Activated naive CD8-positive, alpha-beta T cell treated with anti-CD3 and anti-CD28 coated beads for 36 hours (primary cell): Measurements from ENCODE around the gene ANTXR1. TPM values are rescaled to one million over a fixed set of nuclear protein-coding genes. Genes with fewer than 3 reads are reported as not detected.

Experiments used
- DNase-seq: peaks from one replicate; pipeline ENCODE4 v3.0.0; 2021
- H3K27ac Mint-ChIP-seq: one replicate; pipeline ENCODE4 v1.8.0; 2022; ENCODE audit warnings: mild to moderate bottlenecking, moderate library complexity, mixed read lengths
- H3K27me3 Mint-ChIP-seq: one replicate; pipeline ENCODE4 v1.8.0; 2022; ENCODE audit warnings: mild to moderate bottlenecking, mixed read lengths
- H3K36me3 Mint-ChIP-seq: one replicate; pipeline ENCODE4 v1.8.0; 2021; ENCODE audit warnings: mild to moderate bottlenecking, mixed read lengths
- H3K4me1 Mint-ChIP-seq: one replicate; pipeline ENCODE4 v1.8.0; 2021; ENCODE audit warnings: mixed read lengths
- H3K4me3 Mint-ChIP-seq: one replicate; pipeline ENCODE4 v1.8.0; 2022; ENCODE audit warnings: mild to moderate bottlenecking, moderate library complexity, mixed read lengths
- H3K9me3 Mint-ChIP-seq: one replicate; pipeline ENCODE4 v1.8.0; 2022; ENCODE audit warnings: mixed read lengths
- total RNA-seq, 2 experiments: library from RNA; stranded (reverse); gene quantifications; one replicate each; pipeline ENCODE4 v1.2.3, GENCODE V29; 2021

Gene ANTXR1
- total RNA-seq, 2 experiments from 2014 or later = 0.91 to 1.1 TPM

DNA sequence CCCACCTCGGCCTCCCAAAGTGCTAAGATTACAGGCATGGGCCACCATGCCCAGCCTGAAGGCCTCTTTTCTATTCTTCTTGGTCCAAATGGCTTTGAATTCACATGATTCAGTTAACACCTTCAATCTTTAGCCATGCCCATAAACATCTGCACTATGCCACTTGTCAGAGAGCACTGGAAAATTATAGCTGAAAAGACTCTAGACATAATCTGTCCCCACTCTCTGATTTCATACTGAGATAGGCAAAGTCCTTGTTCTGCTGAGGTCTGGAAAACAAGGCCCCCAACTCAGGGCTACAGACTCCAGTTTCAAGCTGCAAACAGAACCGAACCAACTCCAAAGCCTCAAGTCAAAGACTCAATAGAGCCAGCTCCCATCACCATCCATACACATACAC is 170.7 kb downstream of the ANTXR1 start:
- H3K27me3 Mint-ChIP-seq = no peaks in the 10 kb centered on the region

DNA sequence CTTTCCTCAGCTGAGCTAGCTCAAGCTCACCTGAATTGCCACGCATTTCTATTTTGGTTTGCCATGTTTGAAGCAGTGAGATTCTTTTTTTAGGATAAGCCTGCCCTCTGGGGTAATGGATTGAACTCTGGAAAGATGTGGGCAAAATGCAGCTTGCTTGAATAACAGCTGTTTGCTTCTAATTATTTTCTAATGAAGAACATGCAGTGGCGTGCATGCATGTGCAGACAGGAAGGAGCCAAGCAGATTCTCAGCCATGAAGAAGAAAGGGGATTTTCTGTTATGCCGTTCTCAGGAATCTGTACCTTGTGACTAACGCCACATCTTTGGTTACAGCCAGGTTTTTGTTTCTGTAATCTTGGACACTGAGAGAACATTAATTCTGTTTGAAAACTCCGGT is 171.2 kb downstream of the ANTXR1 start:
- Mint-ChIP-seq H3K27me3 (no peaks in the 10 kb centered on the region), H3K27ac (no peak overlapping the region), H3K9me3 (no peaks in the 10 kb centered on the region)

More for the DNA sequence above, 170.7 kb downstream of the ANTXR1 start:
- Mint-ChIP-seq H3K36me3 (no peaks in the 10 kb centered on the region), H3K4me1 (no peaks in the 10 kb centered on the region), H3K9me3 (no peaks in the 10 kb centered on the region), H3K27ac (no peak overlapping the region), H3K4me3 (no peak overlapping the region)
- DNase-seq = no peak

DNA sequence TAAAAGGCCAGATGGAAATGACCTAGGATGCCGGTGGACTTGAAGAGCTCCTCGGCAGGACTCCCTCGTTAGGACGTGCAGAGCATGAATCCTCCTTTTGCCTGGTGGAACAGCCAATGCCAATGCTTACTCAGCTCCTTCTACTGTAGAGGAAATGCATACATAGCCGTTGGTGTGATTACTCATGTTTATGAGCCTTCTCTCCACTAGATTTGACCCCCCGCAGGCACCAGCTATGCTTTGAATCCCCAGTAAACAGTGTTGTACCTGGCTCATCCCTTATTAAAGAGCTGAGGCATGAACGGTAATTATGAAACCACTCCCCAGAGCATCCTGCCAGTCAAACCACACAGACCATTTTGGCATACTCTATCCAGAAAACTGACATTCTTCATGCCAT is 172.8 kb downstream of the ANTXR1 start:
- Mint-ChIP-seq H3K27ac (no peak overlapping the region), H3K9me3 (no peaks in the 10 kb centered on the region), H3K4me1 (no peaks in the 10 kb centered on the region), H3K4me3 (no peak overlapping the region), H3K27me3 (no peaks in the 10 kb centered on the region), H3K36me3 (no peaks in the 10 kb centered on the region)
- DNase-seq = no peak

More for the DNA sequence above, 171.2 kb downstream of the ANTXR1 start:
- Mint-ChIP-seq H3K4me3 (no peak overlapping the region), H3K4me1 (no peaks in the 10 kb centered on the region), H3K36me3 (no peaks in the 10 kb centered on the region)
- no peak for DNase-seq

DNA sequence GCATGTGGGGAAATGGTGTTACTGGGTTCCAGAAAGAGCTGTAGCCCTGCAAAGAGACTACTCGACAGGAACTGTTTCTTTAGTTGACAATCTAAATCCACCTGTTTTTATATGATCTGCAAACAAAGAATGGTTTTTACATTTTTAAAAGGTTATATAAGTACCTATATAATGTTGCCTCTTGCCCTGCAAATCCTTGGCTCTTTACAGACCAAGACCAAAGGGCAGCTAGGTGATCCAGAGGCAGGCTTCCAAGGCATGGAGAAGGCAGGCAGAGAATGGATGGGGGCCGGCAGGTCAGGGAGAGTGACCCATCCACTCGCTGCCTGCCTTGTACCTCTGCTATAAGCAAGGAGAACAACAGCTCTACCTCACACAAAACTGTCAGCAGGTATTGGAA is 173.6 kb downstream of the ANTXR1 start:
- H3K4me1 Mint-ChIP-seq = no peaks in the 10 kb centered on the region
- H3K27ac Mint-ChIP-seq = no peak overlapping the region
- H3K36me3 Mint-ChIP-seq = no peaks in the 10 kb centered on the region
- no peaks in the 10 kb centered on the region for H3K9me3 Mint-ChIP-seq
- H3K27me3 Mint-ChIP-seq = no peaks in the 10 kb centered on the region
- no peak overlapping the region for H3K4me3 Mint-ChIP-seq
- no peak for DNase-seq

DNA sequence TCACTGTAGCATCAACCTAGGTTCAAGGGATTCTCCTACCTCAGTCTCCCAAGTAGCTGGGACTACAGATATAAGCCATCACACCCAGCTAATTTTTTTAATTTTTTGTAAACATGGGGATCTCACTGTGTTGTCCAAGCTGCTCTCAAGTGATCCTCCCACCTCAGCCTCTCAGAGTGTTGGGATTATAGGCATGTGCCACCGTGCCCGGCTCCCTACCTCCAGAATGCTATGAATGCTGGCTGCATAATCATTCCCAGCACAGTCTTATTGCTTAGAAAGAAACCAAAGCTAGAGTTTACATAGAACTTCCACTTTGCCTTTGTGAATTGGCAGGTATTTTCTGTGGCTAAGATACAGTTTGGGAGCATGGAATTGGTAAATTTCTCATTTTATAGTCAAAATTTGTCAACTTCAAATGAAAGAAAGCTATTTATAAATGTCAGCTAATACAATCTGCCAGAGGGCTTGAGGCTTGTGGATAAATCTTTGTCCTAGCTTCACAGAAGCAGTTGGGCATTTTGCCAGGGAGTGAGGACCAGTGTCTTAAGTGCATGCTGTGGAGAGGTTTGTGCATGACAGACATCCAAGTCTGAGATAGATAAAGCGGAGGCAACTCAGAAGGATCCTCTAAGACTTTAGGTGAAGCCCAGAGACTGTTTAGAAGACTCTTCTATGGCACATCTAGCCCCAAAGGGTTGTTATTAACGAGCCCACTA is 175.4 kb downstream of the ANTXR1 start:
- no peak overlapping the region for H3K4me3 Mint-ChIP-seq
- DNase-seq = no peak
- H3K36me3 Mint-ChIP-seq = no peaks in the 10 kb centered on the region
- no peaks in the 10 kb centered on the region for H3K27me3 Mint-ChIP-seq
- H3K9me3 Mint-ChIP-seq = no peaks in the 10 kb centered on the region
- no peak overlapping the region for H3K27ac Mint-ChIP-seq
- no peaks in the 10 kb centered on the region for H3K4me1 Mint-ChIP-seq

DNA sequence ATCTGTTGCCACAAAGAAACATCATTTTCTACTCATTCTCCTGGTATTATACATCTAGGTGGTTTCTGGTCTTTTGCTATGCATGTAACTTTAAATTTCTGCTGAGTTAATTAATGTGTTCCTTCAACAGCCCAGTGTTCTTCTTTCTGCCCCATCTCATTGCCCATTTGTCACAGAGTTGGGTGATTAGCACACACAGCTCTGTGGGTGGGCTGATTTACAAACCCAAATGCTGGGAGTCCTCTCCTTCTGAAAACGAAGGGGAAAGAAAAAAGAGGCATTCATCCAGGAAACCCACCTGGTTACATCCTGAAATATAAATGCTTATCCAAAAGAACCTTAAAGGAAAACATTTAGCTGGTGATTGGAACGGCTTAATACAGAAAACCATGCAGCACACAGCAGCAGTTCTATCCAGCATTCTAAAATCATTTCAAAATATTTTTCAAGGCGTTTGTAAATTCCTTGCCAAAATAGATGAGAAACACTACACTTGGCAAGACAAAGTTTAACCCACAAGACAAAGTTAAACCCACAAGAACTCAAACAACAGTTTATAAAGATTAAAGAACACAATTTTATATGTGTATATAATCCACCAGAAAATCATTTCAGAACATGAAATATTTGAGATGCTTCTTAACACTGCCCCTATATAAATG is 177.9 kb downstream of the ANTXR1 start:
- Mint-ChIP-seq H3K4me3 (no peak overlapping the region), H3K4me1 (no peaks in the 10 kb centered on the region), H3K27me3 (no peaks in the 10 kb centered on the region), H3K36me3 (no peaks in the 10 kb centered on the region), H3K27ac (no peak overlapping the region), H3K9me3 (no peaks in the 10 kb centered on the region)
- DNase-seq = no peak

DNA sequence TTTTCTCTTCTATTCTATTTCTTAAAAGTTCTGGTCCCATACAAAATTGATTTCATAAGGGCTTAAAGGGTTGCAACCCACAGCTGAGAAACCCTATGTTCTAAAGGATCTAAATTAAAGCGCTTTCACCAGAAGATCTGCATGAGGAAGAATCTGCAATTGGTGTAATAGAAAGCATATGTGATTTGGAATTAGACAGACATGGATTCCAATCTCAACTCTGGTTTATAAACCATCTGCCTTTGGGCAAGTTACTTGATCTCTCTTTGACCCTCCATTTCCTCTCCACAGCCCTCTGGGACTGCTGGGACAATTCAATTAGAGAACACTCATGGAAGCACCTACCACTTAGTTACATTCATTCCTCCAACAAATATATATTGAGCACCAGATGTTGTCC is 178.7 kb downstream of the ANTXR1 start:
- Mint-ChIP-seq H3K36me3 (no peaks in the 10 kb centered on the region), H3K4me3 (no peak overlapping the region), H3K4me1 (no peaks in the 10 kb centered on the region), H3K27me3 (no peaks in the 10 kb centered on the region), H3K27ac (no peak overlapping the region), H3K9me3 (no peaks in the 10 kb centered on the region)
- no peak for DNase-seq

DNA sequence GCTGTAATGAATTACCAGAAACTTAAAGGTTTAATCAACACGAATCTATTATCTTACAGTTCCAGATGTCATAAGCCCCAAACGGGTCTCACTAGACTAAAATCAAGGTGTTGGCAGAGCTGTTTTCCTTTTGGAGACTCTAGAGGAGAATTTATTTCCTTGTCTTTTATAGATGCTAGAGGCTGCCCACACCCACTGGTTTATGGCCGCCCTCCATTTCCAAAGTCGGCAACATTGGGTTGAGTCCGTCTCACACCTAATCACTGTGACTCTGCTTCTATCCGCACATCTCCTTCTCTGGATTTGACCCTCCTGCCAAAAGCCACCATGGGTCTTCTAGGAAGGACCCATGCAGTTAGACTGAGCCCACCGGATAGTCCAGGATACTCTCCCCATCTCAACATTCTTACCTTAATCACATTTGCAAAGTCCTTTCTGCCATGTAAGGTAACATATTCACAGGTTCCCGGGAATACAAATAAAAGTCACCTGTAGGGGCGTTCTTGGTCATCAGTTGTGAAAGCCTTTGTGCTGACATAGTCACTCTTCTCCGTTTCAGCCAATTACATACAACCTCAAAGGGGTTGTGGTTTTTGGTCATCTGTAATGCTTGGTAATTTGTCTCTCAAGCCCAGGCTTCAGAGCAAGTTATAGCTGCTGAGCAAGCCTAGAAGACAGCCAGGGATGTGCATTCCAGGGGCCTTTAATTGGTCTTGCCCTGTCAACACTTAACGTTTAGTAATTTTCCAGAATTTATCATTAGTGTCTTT is 179.4 kb downstream of the ANTXR1 start:
- no peak overlapping the region for H3K4me3 Mint-ChIP-seq
- H3K27ac Mint-ChIP-seq = no peak overlapping the region
- H3K4me1 Mint-ChIP-seq = no peaks in the 10 kb centered on the region
- no peak for DNase-seq
- no peaks in the 10 kb centered on the region for H3K9me3 Mint-ChIP-seq
- no peaks in the 10 kb centered on the region for H3K36me3 Mint-ChIP-seq
- no peaks in the 10 kb centered on the region for H3K27me3 Mint-ChIP-seq

DNA sequence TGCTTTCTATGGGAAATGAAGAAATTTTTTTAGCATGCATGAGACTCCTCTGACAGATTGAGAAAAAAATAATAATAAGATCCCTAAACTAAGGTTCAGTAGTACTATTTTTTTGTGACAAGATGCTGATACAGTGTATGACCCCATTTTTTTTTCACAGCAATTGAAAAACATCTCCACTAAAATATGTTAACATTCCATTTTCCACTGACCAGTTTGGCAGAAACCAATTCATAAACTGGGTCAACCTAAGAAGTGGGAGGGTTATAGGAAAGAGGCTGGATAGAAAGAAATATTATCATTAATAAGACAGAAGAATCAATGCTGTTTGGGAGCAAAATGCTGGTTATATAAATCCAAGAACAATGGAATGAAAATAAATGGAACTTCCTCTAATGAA is 182.7 kb downstream of the ANTXR1 start:
- Mint-ChIP-seq H3K4me3 (no peak overlapping the region), H3K4me1 (no peaks in the 10 kb centered on the region), H3K36me3 (no peaks in the 10 kb centered on the region), H3K27me3 (no peaks in the 10 kb centered on the region), H3K27ac (no peak overlapping the region), H3K9me3 (no peaks in the 10 kb centered on the region)
- no peak for DNase-seq

DNA sequence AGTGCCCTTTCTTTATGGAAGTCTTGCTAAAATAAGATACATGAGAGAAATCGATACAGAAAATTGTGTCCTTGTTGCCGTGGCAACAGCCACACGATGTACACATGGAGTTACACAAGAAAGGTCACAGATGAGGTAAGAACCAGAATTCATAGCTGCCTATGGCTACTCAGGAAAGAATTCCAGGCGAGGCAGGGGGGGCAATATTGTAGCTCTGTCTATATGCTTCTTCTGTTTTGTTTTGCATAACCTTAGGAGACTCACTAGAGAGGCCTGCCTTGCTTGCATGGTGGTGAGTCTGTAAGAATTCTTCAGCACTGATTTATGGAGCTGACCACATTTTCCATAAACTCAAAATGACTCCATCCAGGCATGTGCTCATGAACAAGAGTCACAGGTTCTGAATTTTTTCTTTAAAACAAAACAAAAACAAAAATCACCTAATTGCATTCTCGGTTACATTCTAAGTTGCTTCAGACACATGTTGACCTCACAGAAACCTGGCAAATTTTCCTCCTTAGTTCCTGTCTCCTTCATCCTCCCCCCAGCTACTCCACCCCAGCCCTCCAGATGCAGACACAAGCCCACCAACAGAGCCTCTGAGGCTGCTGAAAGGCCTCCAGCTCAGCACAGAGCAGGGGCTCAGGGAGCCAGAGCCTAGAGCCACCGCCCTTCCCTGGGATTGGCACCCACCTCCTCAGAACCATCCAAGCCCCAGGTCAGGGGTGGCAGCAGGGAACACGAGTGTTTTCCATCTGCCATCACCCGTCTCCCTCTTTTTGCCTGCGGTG is 183.5 kb downstream of the ANTXR1 start:
- Mint-ChIP-seq H3K4me3 (no peak overlapping the region), H3K27ac (no peak overlapping the region), H3K9me3 (no peaks in the 10 kb centered on the region), H3K27me3 (no peaks in the 10 kb centered on the region), H3K4me1 (no peaks in the 10 kb centered on the region), H3K36me3 (no peaks in the 10 kb centered on the region)
- no peak for DNase-seq

DNA sequence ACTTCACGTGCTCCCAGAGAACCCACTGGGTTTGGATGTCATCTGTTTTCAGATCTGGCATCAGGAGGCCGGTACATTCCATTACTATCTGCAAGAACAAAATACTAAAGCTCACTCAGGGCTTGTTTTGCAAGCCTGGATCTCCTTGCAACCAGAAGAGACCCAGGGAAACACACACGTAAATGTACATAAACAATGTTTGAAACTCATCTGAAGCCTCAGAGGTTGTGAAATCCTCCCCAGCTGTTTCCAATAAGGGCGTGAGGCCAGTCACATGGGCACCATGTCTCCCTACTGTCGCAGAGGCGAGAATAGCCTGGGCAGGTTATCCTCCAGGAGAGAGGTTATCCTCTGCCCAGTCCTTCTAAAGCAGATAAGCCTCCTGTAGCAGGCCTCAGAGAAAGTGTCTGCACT is 187.1 kb downstream of the ANTXR1 start:
- H3K4me1 Mint-ChIP-seq = no peaks in the 10 kb centered on the region
- no peak for DNase-seq
- H3K9me3 Mint-ChIP-seq = no peaks in the 10 kb centered on the region
- H3K36me3 Mint-ChIP-seq = no peaks in the 10 kb centered on the region
- peaks cover 5% of the 10 kb centered on the region for H3K27me3 Mint-ChIP-seq
- H3K4me3 Mint-ChIP-seq = no peak overlapping the region
- H3K27ac Mint-ChIP-seq = no peak overlapping the region

DNA sequence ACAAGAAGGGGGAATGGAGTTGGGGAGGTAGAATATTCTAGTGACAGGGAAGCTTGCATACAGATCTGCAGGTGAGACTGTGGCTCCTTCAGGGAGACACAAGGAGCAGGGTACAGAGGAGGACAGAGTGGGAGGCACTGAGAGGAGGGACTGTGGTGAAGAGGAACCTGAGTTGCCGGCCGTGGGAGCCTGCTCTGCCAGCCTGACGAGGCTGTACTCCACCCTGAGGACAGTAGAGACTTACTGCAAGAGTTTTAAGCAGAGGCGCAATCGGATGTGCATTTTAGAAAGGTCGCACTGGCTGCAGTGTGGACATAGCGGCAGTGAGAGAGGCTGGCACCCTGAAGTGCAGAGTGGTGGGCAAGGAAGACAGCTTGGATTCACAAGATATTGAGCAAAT is 188.3 kb downstream of the ANTXR1 start:
- Mint-ChIP-seq H3K27me3 (peaks cover 5% of the 10 kb centered on the region), H3K36me3 (no peaks in the 10 kb centered on the region), H3K4me1 (no peaks in the 10 kb centered on the region), H3K27ac (no peak overlapping the region), H3K4me3 (no peak overlapping the region), H3K9me3 (no peaks in the 10 kb centered on the region)
- no peak for DNase-seq

DNA sequence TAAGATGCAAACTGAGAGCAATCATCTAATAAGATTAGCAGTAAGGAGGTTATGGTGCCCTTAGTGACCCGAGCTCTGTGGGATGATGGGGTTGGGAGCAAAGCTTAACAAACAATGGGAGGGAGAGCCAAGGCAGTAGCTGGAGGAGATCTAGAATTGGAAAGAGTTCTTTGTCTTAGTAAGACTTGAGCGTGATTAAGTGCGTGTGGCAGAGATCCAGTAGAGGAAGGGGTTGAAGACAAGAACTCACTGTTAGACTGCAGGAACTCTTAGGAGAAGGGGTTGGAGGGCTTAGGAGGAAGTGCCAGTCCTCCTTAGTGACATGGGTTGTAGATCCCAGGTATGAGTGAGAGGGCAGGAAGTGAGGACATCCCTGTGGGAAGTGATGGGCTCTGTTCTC is 189.3 kb downstream of the ANTXR1 start:
- H3K27me3 Mint-ChIP-seq = peaks cover 5% of the 10 kb centered on the region

DNA sequence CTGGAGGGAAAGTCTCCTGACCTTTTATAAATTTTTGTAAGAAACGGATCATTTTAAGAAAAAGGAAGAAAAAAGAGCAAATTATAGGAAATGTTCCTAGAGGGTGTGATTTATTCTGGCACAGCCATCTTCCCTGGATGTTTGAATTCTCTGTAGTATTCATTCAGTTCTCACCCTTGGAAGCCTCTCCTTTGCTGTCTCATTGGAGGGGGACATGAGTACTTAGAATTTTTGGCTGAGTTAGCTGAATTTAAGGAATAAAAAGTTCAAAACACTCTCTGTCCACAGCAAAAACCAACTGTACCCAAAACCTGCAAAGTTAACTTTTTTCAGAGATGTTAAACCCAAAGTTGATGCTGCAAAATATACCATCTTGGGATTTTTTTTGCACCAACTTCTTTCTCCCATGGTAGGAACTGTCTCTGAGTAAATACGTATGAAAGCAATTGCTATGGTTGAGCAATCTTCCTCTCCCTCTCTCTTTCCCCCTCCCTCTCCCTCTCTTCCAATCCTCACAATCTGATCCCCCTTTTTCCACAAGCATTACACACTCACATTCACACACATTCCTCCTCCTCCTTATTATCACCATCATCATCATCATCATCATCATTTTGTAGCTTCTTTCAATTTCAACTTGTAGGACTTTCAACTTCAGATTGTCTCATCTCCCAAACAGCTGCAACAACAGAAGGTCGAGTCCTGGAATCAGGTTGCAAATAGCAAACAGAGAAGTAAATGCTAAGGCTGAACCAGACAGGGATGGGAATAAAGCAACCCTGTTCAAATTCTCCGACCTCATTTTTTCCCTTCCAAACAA is 190.4 kb downstream of the ANTXR1 start:
- Mint-ChIP-seq H3K36me3 (no peaks in the 10 kb centered on the region), H3K4me3 (no peak overlapping the region), H3K4me1 (no peaks in the 10 kb centered on the region), H3K27ac (no peak overlapping the region), H3K27me3 (peaks cover 5% of the 10 kb centered on the region), H3K9me3 (no peaks in the 10 kb centered on the region)
- no peak for DNase-seq

More for the DNA sequence above, 189.3 kb downstream of the ANTXR1 start:
- no peak overlapping the region for H3K27ac Mint-ChIP-seq
- H3K9me3 Mint-ChIP-seq = no peaks in the 10 kb centered on the region
- no peaks in the 10 kb centered on the region for H3K4me1 Mint-ChIP-seq
- DNase-seq = no peak
- H3K4me3 Mint-ChIP-seq = no peak overlapping the region
- no peaks in the 10 kb centered on the region for H3K36me3 Mint-ChIP-seq
